ENCODE results near the gene KRTAP4-1. TPM values are rescaled to one million over a fixed set of nuclear protein-coding genes. Genes with fewer than 3 reads are reported as not detected.
"Not testable (repeated sequence)": the region's sequence is repeated elsewhere in the genome, so short reads cannot be mapped to it uniquely, and the experiment has no call there.

Gene KRTAP4-1
- total RNA-seq, 1 donor, result not detected

GRCh38 chr17:41151525-41151924 lies 33.2 kb downstream of the KRTAP4-1 start:
- H3K4me3 ChIP-seq (ENCODE audit: low read depth, low read length), result no peak overlapping the region
- TF ChIP-seq, protein P1, sequence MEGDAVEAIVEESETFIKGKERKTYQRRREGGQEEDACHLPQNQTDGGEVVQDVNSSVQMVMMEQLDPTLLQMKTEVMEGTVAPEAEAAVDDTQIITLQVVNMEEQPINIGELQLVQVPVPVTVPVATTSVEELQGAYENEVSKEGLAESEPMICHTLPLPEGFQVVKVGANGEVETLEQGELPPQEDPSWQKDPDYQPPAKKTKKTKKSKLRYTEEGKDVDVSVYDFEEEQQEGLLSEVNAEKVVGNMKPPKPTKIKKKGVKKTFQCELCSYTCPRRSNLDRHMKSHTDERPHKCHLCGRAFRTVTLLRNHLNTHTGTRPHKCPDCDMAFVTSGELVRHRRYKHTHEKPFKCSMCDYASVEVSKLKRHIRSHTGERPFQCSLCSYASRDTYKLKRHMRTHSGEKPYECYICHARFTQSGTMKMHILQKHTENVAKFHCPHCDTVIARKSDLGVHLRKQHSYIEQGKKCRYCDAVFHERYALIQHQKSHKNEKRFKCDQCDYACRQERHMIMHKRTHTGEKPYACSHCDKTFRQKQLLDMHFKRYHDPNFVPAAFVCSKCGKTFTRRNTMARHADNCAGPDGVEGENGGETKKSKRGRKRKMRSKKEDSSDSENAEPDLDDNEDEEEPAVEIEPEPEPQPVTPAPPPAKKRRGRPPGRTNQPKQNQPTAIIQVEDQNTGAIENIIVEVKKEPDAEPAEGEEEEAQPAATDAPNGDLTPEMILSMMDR (IDR thresholded peaks at IDR 0.05; ENCODE audit: insufficient read depth, low read depth, low read length), result no peak
- no peak for DNase-seq (ENCODE audit: low read depth)

- TF ChIP-seq, protein P1 (IDR thresholded peaks at IDR 0.05; ENCODE audit: insufficient read depth, low read depth, low read length), result no peak
- no peak for DNase-seq (ENCODE audit: low read depth)
- H3K4me3 ChIP-seq (ENCODE audit: low read depth, low read length), result no peak overlapping the region
These were observed 34.7 kb downstream of the KRTAP4-1 start for GRCh38 chr17:41150026-41150425.

DNA sequence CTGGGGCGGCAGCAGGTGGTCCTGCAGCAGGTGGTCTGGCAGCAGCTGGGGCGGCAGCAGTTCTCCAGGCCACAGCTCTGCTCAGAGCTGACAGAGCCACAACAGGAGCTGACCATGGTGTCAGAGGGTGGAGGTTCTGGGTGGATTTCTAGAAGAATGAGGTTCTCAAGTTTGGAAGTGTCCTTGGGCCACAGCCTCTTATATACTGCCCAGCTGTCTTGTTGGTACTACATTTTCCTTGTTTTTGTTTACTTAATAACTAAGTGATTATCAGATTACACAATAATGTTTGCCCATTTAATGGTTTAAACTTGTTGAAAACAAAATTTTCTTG lies 35.1 kb downstream of the KRTAP4-1 start, which contains the start of gene KRTAP4-5:
Gene KRTAP4-5, minus strand, starts transcription at position 174 of the 334 bp plus-strand sequence. Its CDS starts 58 bp downstream, at position 116.
- no peak within 1 kb of the TSS for H3K4me3 ChIP-seq (ENCODE audit: low read depth, low read length)
- no peak for DNase-seq (ENCODE audit: low read depth)
- TF ChIP-seq, protein P1 (IDR thresholded peaks at IDR 0.05; ENCODE audit: insufficient read depth, low read depth, low read length), result no peak

GRCh38 chr17:41148971-41149651 lies 35.6 kb downstream of the KRTAP4-1 start:
- not testable (repeated sequence) for DNase-seq (ENCODE audit: low read depth); H3K4me3 ChIP-seq (ENCODE audit: low read depth, low read length)

- DNase-seq (ENCODE audit: low read depth), result no peak
- no peak overlapping the region for H3K4me3 ChIP-seq (ENCODE audit: low read depth, low read length)
- TF ChIP-seq, protein P1 (IDR thresholded peaks at IDR 0.05; ENCODE audit: insufficient read depth, low read depth, low read length), result no peak
These were observed 37.0 kb downstream of the KRTAP4-1 start for GRCh38 chr17:41147531-41148204.

DNA sequence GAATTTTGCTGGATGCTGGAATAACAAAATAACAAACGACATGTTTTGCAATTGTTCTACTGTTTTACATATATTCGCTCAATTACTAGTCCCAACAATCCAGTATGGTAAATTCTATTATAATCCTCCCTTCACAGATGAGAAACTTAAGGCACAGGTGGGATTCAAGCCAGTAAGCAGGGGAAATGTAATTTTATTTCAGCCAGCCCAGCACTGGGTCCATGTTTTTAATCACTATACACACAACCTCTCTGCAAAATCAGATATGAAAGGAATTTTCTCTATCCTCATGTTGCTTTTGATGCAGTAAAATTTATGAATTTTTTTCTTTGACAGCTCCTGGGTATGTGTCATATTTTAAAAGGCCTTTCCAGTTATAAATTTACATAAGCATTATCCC lies 39.5 kb downstream of the KRTAP4-1 start:
- DNase-seq (ENCODE audit: low read depth), result no peak
- no peak overlapping the region for H3K4me3 ChIP-seq (ENCODE audit: low read depth, low read length)
- TF ChIP-seq, protein P1 (IDR thresholded peaks at IDR 0.05; ENCODE audit: insufficient read depth, low read depth, low read length), result no peak

DNA sequence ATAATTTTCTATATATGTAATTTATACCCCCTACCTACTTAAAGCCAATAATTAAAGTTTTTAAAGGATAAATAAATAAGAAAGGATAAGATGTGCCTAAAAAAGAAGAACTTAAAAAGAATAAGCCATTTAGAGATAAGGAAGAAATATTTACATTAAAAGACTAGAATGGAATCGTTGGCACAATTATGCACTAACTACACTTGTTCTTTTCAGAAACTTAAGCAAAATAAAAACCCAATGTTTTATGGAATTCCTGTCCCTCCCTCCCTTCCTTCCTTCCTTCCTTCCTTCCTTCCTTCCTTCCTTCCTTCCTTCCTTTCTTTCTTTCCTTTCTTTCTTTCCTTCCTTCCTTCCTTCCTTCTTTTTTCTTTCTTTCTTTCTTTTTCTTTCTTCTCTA lies 39.9 kb downstream of the KRTAP4-1 start:
- TF ChIP-seq, protein P1 (IDR thresholded peaks at IDR 0.05; ENCODE audit: insufficient read depth, low read depth, low read length), result no peak
- DNase-seq (ENCODE audit: low read depth), result no peak
- H3K4me3 ChIP-seq (ENCODE audit: low read depth, low read length), result no peak overlapping the region

Measured in fibroblast of villous mesenchyme (primary cell).